ENCODE results near the gene NIPAL4. TPM values are rescaled to one million over a fixed set of nuclear protein-coding genes. Genes with fewer than 3 reads are reported as not detected.
A peak's percentile ranks its signal among the peaks of the same experiment; 100 is the strongest.

NIPAL4 gene
- total RNA-seq, 1 experiment from 2014 or later, result 2.7 TPM

GRCh38 chr5:157509093-157509492 lies 49.1 kb downstream of the NIPAL4 start:
- Mint-ChIP-seq H3K36me3 (ENCODE audit: insufficient read depth, unreplicated experiment) (no peaks in the 10 kb centered on the region), H3K4me3 (ENCODE audit: low read depth, unreplicated experiment) (no peak overlapping the region), H3K9me3 (ENCODE audit: low read depth, unreplicated experiment) (no peaks in the 10 kb centered on the region), H3K27me3 (ENCODE audit: unreplicated experiment) (no peaks in the 10 kb centered on the region), H3K4me1 (ENCODE audit: low read depth, unreplicated experiment) (peaks cover 29% of the 10 kb centered on the region), H3K27ac (ENCODE audit: unreplicated experiment) (no peak overlapping the region)
- no peak for TF ChIP-seq CTCF (IDR thresholded peaks at IDR 0.05; ENCODE audit: unreplicated experiment)
- CTCF ChIA-PET, result no interaction called here
- no TSS peak for BruUV-seq (replicated peaks)
- no peak for DNase-seq
- intact Hi-C loops (cut with micrococcal nuclease; ENCODE audit: unreplicated experiment), result no loop called here

- DNase-seq, result no peak
- H3K36me3 Mint-ChIP-seq (ENCODE audit: insufficient read depth, unreplicated experiment), result no peaks in the 10 kb centered on the region
- BruUV-seq (replicated peaks), result no TSS peak
- H3K27me3 Mint-ChIP-seq (ENCODE audit: unreplicated experiment), result no peaks in the 10 kb centered on the region
- CTCF ChIA-PET, result no interaction called here
- no peak overlapping the region for H3K27ac Mint-ChIP-seq (ENCODE audit: unreplicated experiment)
- TF ChIP-seq CTCF (IDR thresholded peaks at IDR 0.05; ENCODE audit: unreplicated experiment), result no peak
- H3K4me1 Mint-ChIP-seq (ENCODE audit: low read depth, unreplicated experiment), result peaks cover 29% of the 10 kb centered on the region
- intact Hi-C loops (cut with micrococcal nuclease; ENCODE audit: unreplicated experiment), result no loop called here
- no peak overlapping the region for H3K4me3 Mint-ChIP-seq (ENCODE audit: low read depth, unreplicated experiment)
- H3K9me3 Mint-ChIP-seq (ENCODE audit: low read depth, unreplicated experiment), result no peaks in the 10 kb centered on the region
Observed at GRCh38 chr5:157509587-157509986, 49.6 kb downstream of the NIPAL4 start.

- no peak overlapping the region for H3K4me3 Mint-ChIP-seq (ENCODE audit: low read depth, unreplicated experiment)
- CTCF ChIA-PET, result no interaction called here
- intact Hi-C loops (cut with micrococcal nuclease; ENCODE audit: unreplicated experiment), result loop anchor here (10.0 kb wide), 1 partner anchor 204 kb away; no protein-coding TSS in a partner anchor
- H3K9me3 Mint-ChIP-seq (ENCODE audit: low read depth, unreplicated experiment), result no peaks in the 10 kb centered on the region
- H3K36me3 Mint-ChIP-seq (ENCODE audit: insufficient read depth, unreplicated experiment), result no peaks in the 10 kb centered on the region
- no TSS peak for BruUV-seq (replicated peaks)
- no peak for TF ChIP-seq CTCF (IDR thresholded peaks at IDR 0.05; ENCODE audit: unreplicated experiment)
- H3K4me1 Mint-ChIP-seq (ENCODE audit: low read depth, unreplicated experiment), result peaks cover 29% of the 10 kb centered on the region
- H3K27ac Mint-ChIP-seq (ENCODE audit: unreplicated experiment), result peak overlapping the region; percentile 28
- DNase-seq, result no peak
- no peaks in the 10 kb centered on the region for H3K27me3 Mint-ChIP-seq (ENCODE audit: unreplicated experiment)
Observed at GRCh38 chr5:157510682-157511081, 50.7 kb downstream of the NIPAL4 start.

- TF ChIP-seq CTCF (IDR thresholded peaks at IDR 0.05; ENCODE audit: unreplicated experiment), result no peak
- Mint-ChIP-seq H3K27me3 (ENCODE audit: unreplicated experiment) (no peaks in the 10 kb centered on the region), H3K4me1 (ENCODE audit: low read depth, unreplicated experiment) (peaks cover 23% of the 10 kb centered on the region), H3K9me3 (ENCODE audit: low read depth, unreplicated experiment) (no peaks in the 10 kb centered on the region), H3K27ac (ENCODE audit: unreplicated experiment) (peak overlapping the region; percentile 28), H3K4me3 (ENCODE audit: low read depth, unreplicated experiment) (peak overlapping the region; percentile 29), H3K36me3 (ENCODE audit: insufficient read depth, unreplicated experiment) (no peaks in the 10 kb centered on the region)
- intact Hi-C loops (cut with micrococcal nuclease; ENCODE audit: unreplicated experiment), result loop anchor here (10.0 kb wide), 1 partner anchor 203 kb away; no protein-coding TSS in a partner anchor
- no TSS peak for BruUV-seq (replicated peaks)
- CTCF ChIA-PET, result interaction anchor here (0.6 to 1.3 kb wide), 8 partner anchors 52 to 812 kb away, joined by 3 to 4 read pairs (median 3); partner anchors contain the start of genes LSM11, NIPAL4 and THG1L
- DNase-seq, result peak; percentile 91
Observed at GRCh38 chr5:157511651-157512644, 51.9 kb downstream of the NIPAL4 start.

Measured in Calu3 (cell line).